ENCODE results near the gene JMJD1C. TPM values are rescaled to one million over a fixed set of nuclear protein-coding genes. Genes with fewer than 3 reads are reported as not detected.

The JMJD1C gene
- total RNA-seq, 1 donor from 2014 or later: 120 TPM

GRCh38 chr10:63150745-63151144, 315.0 kb downstream of the JMJD1C start:
- no peak for TF ChIP-seq CTCF (IDR thresholded peaks at IDR 0.05)
- Mint-ChIP-seq H3K4me3 (ENCODE audit: unreplicated experiment) (no peak overlapping the region), H3K4me1 (ENCODE audit: unreplicated experiment) (peaks cover 3% of the 10 kb centered on the region), H3K27me3 (ENCODE audit: unreplicated experiment) (no peaks in the 10 kb centered on the region), H3K36me3 (ENCODE audit: unreplicated experiment) (peaks cover 41% of the 10 kb centered on the region), H3K9me3 (ENCODE audit: unreplicated experiment) (no peaks in the 10 kb centered on the region), H3K27ac (ENCODE audit: unreplicated experiment) (no peak overlapping the region)
- no peak for DNase-seq (ENCODE audit: extremely low spot score, unreplicated experiment)

GRCh38 chr10:63146503-63146902, 319.3 kb downstream of the JMJD1C start:
- no peaks in the 10 kb centered on the region for H3K9me3 Mint-ChIP-seq (ENCODE audit: unreplicated experiment)
- H3K4me1 Mint-ChIP-seq (ENCODE audit: unreplicated experiment): peaks cover 5% of the 10 kb centered on the region
- H3K4me3 Mint-ChIP-seq (ENCODE audit: unreplicated experiment): no peak overlapping the region
- peaks cover 18% of the 10 kb centered on the region for H3K36me3 Mint-ChIP-seq (ENCODE audit: unreplicated experiment)
- H3K27me3 Mint-ChIP-seq (ENCODE audit: unreplicated experiment): no peaks in the 10 kb centered on the region
- no peak for TF ChIP-seq CTCF (IDR thresholded peaks at IDR 0.05)
- no peak overlapping the region for H3K27ac Mint-ChIP-seq (ENCODE audit: unreplicated experiment)
- no peak for DNase-seq (ENCODE audit: extremely low spot score, unreplicated experiment)

- no peak for DNase-seq (ENCODE audit: extremely low spot score, unreplicated experiment)
- Mint-ChIP-seq H3K27ac (ENCODE audit: unreplicated experiment) (no peak overlapping the region), H3K4me3 (ENCODE audit: unreplicated experiment) (no peak overlapping the region), H3K27me3 (ENCODE audit: unreplicated experiment) (no peaks in the 10 kb centered on the region), H3K4me1 (ENCODE audit: unreplicated experiment) (peaks cover 5% of the 10 kb centered on the region), H3K36me3 (ENCODE audit: unreplicated experiment) (peaks cover 14% of the 10 kb centered on the region), H3K9me3 (ENCODE audit: unreplicated experiment) (no peaks in the 10 kb centered on the region)
- no peak for TF ChIP-seq CTCF (IDR thresholded peaks at IDR 0.05)
These were observed 320.0 kb downstream of the JMJD1C start for GRCh38 chr10:63145782-63146181.

- Mint-ChIP-seq H3K9me3 (ENCODE audit: unreplicated experiment) (no peaks in the 10 kb centered on the region), H3K27me3 (ENCODE audit: unreplicated experiment) (no peaks in the 10 kb centered on the region), H3K36me3 (ENCODE audit: unreplicated experiment) (peaks cover 11% of the 10 kb centered on the region)
These were observed 321.8 kb downstream of the JMJD1C start for GRCh38 chr10:63143987-63144386.

GRCh38 chr10:63142136-63142535, 323.6 kb downstream of the JMJD1C start:
- no peak overlapping the region for H3K4me3 Mint-ChIP-seq (ENCODE audit: unreplicated experiment)
- peaks cover 8% of the 10 kb centered on the region for H3K4me1 Mint-ChIP-seq (ENCODE audit: unreplicated experiment)
- DNase-seq (ENCODE audit: extremely low spot score, unreplicated experiment): no peak
- H3K9me3 Mint-ChIP-seq (ENCODE audit: unreplicated experiment): no peaks in the 10 kb centered on the region
- H3K36me3 Mint-ChIP-seq (ENCODE audit: unreplicated experiment): peaks cover 4% of the 10 kb centered on the region
- no peaks in the 10 kb centered on the region for H3K27me3 Mint-ChIP-seq (ENCODE audit: unreplicated experiment)
- no peak for TF ChIP-seq CTCF (IDR thresholded peaks at IDR 0.05)
- no peak overlapping the region for H3K27ac Mint-ChIP-seq (ENCODE audit: unreplicated experiment)

More at GRCh38 chr10:63143987-63144386, 321.8 kb downstream of the JMJD1C start:
- peaks cover 5% of the 10 kb centered on the region for H3K4me1 Mint-ChIP-seq (ENCODE audit: unreplicated experiment)
- H3K27ac Mint-ChIP-seq (ENCODE audit: unreplicated experiment): no peak overlapping the region
- DNase-seq (ENCODE audit: extremely low spot score, unreplicated experiment): no peak
- H3K4me3 Mint-ChIP-seq (ENCODE audit: unreplicated experiment): no peak overlapping the region
- no peak for TF ChIP-seq CTCF (IDR thresholded peaks at IDR 0.05)

Measured in osteocyte (in vitro differentiated cells).